H1 (cell line): ENCODE results near the gene ZC2HC1C. TPM values are rescaled to one million over a fixed set of nuclear protein-coding genes. Genes with fewer than 3 reads are reported as not detected.

Experiments used
- CHD7 ChIP-seq: fragments of 300-600 bp; sonication (generic); IDR thresholded peaks from 2 replicates; pipeline ENCODE4 v1.7.1; 2012; ENCODE audit warnings: low read length, moderate library complexity, mild to moderate bottlenecking, inconsistent platforms; ENCODE audit not compliant: insufficient replicate concordance
- GABPA ChIP-seq: IDR thresholded peaks from 2 replicates; pipeline ENCODE4 v1.6.1; 2011; ENCODE audit warnings: mild to moderate bottlenecking, low read length, moderate library complexity, borderline replicate concordance; ENCODE audit not compliant: insufficient read depth
- polyA plus RNA-seq, 7 experiments: library from polyadenylated mRNA; depleted of rRNA in 3 of 7; stranded (reverse) in 5 of 7; unstranded in 2 of 7; fragments of >200 nt in 5 of 7; fragments of 200-250 nt in 2 of 7; gene quantifications; 1 replicate in 5 of 7; 2 replicates in 1 of 7; 4 replicates in 1 of 7; pipeline versions ENCODE4 v1.2.1 to v1.2.3, GENCODE V29; 2011 to 2013; ENCODE audit warnings: missing spikeins in 2 of 7, mixed read lengths in 2 of 7
- total RNA-seq: library from RNA; stranded (reverse); fragmentation: NEBNext Ultra II Directional; extraction: Animal tissue kit (Norgen Biotek cat#: 25700); gene quantifications from 2 replicates; pipeline ENCODE4 v1.2.1, GENCODE V29; 2021
- TF ChIP-seq, protein P1 (sequence below): IDR thresholded peaks from 2 replicates; pipeline ENCODE4 v1.6.1; 2012; ENCODE audit warnings: inconsistent platforms

Gene ZC2HC1C
- total and polyA plus RNA-seq, 2 of the 8 experiments (the other 6 are each of a cell fraction or from before 2014, with no cell fraction given): 0.57 to 1.2 TPM

GRCh38 chr14:75049136-75049535 lies 20.3 kb upstream of the ZC2HC1C start (continued):
- TF ChIP-seq CHD7 (no peak), GABPA (no peak)
- TF ChIP-seq, protein P1, sequence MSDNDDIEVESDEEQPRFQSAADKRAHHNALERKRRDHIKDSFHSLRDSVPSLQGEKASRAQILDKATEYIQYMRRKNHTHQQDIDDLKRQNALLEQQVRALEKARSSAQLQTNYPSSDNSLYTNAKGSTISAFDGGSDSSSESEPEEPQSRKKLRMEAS: no peak
